ENCODE measurements around the gene SLC22A14. TPM values are rescaled to one million over a fixed set of nuclear protein-coding genes. Genes with fewer than 3 reads are reported as not detected.

Gene SLC22A14
- total and polyA plus RNA-seq, 10 donors: 0.04 to 0.60 (median 0.18) TPM; not detected in 6

GRCh38 chr3:38255627-38256026 is 26.5 kb upstream of the SLC22A14 start:
- H3K4me1 ChIP-seq: no peaks in the 10 kb centered on the region
- H3K27ac ChIP-seq: no peak overlapping the region
- TF ChIP-seq POLR2A (IDR thresholded peaks at IDR 0.05) (no peak), CTCF (IDR thresholded peaks at IDR 0.05 in 8 of 11, conservative IDR thresholded peaks at IDR 0.05 in 3 of 11) (no peak), POLR2AphosphoS5 (IDR thresholded peaks at IDR 0.05) (no peak)
- H3K27me3 ChIP-seq (replicated peaks in 1 of 7): no peaks in the 10 kb centered on the region
- no peak for DNase-seq
- WGBS, 5 donors: 80 to 89% (median 85%) methylated on average over 1 of the region's 1 CpG
- intact Hi-C loops (cut with DNase I; ENCODE audit: low total_unique reads): no loop called here
- peaks cover 0 to 56% (median 38%) of the 10 kb centered on the region in 6 donors for H3K36me3 ChIP-seq
- no peaks in the 10 kb centered on the region for H3K9me3 ChIP-seq
- no peak overlapping the region for H3K4me3 ChIP-seq

GRCh38 chr3:38257583-38257982 is 24.5 kb upstream of the SLC22A14 start:
- H3K27ac ChIP-seq: peak overlapping the region in 1 of 8 donors; percentile 22
- 37 to 67% (median 58%) methylated on average over 1 of the region's 1 CpG for WGBS, 5 donors
- no peak for TF ChIP-seq POLR2AphosphoS5 (IDR thresholded peaks at IDR 0.05)
- no peak for TF ChIP-seq POLR2A (IDR thresholded peaks at IDR 0.05)
- no peak for TF ChIP-seq CTCF (IDR thresholded peaks at IDR 0.05 in 8 of 11, conservative IDR thresholded peaks at IDR 0.05 in 3 of 11)

GRCh38 chr3:38260474-38260873 is 21.6 kb upstream of the SLC22A14 start:
- DNase-seq: no peak
- 95 to 98% (median 96%) methylated on average over 2 of the region's 2 CpGs for WGBS, 5 donors
- Histone ChIP-seq H3K36me3 (peaks cover 0 to 16% (median 0%) of the 10 kb centered on the region in 6 donors), H3K9me3 (no peaks in the 10 kb centered on the region), H3K27ac (no peak overlapping the region), H3K4me1 (no peaks in the 10 kb centered on the region), H3K4me3 (no peak overlapping the region), H3K27me3 (replicated peaks in 1 of 7) (no peaks in the 10 kb centered on the region)
- no peak for TF ChIP-seq POLR2A (IDR thresholded peaks at IDR 0.05)
- TF ChIP-seq CTCF (IDR thresholded peaks at IDR 0.05 in 8 of 11, conservative IDR thresholded peaks at IDR 0.05 in 3 of 11): no peak
- no peak for TF ChIP-seq POLR2AphosphoS5 (IDR thresholded peaks at IDR 0.05)
- intact Hi-C loops (cut with DNase I; ENCODE audit: low total_unique reads): no loop called here

More at GRCh38 chr3:38257583-38257982, 24.5 kb upstream of the SLC22A14 start:
- H3K4me1 ChIP-seq: no peaks in the 10 kb centered on the region
- DNase-seq: no peak
- H3K4me3 ChIP-seq: no peak overlapping the region
- no peaks in the 10 kb centered on the region for H3K27me3 ChIP-seq (replicated peaks in 1 of 7)
- H3K9me3 ChIP-seq: no peaks in the 10 kb centered on the region
- intact Hi-C loops (cut with DNase I; ENCODE audit: low total_unique reads): no loop called here
- H3K36me3 ChIP-seq: peaks cover 0 to 43% (median 20%) of the 10 kb centered on the region in 6 donors

GRCh38 chr3:38264353-38264771 is 17.7 kb upstream of the SLC22A14 start:
- TF ChIP-seq CTCF (IDR thresholded peaks at IDR 0.05 in 8 of 11, conservative IDR thresholded peaks at IDR 0.05 in 3 of 11) (no peak), POLR2AphosphoS5 (IDR thresholded peaks at IDR 0.05) (no peak), POLR2A (IDR thresholded peaks at IDR 0.05) (no peak)
- Histone ChIP-seq H3K36me3 (peaks cover 0 to 12% (median 0%) of the 10 kb centered on the region in 6 donors), H3K27ac (no peak overlapping the region), H3K27me3 (replicated peaks in 1 of 7) (no peaks in the 10 kb centered on the region), H3K9me3 (no peaks in the 10 kb centered on the region), H3K4me3 (no peak overlapping the region), H3K4me1 (peaks cover 3 to 26% (median 6%) of the 10 kb centered on the region in 6 donors)
- intact Hi-C loops (cut with DNase I; ENCODE audit: low total_unique reads): no loop called here
- 0% methylated on average over 1 of the region's 1 CpG; no CpG with 5 or more reads in 1 of the 5 donors for WGBS, 5 donors
- DNase-seq: no peak

Data from spleen (tissue), 11 donors.